Endothelial cell (in vitro differentiated cells): ENCODE data around the gene CNOT6L. TPM values are rescaled to one million over a fixed set of nuclear protein-coding genes. Genes with fewer than 3 reads are reported as not detected.

Source experiments
- DNase-seq: peaks from one replicate; pipeline ENCODE4 v3.0.0; 2021; ENCODE audit warnings: low spot score
- H3K27ac Mint-ChIP-seq: one replicate; pipeline ENCODE4 v1.8.0; 2021; ENCODE audit warnings: mixed read lengths, inconsistent platforms; ENCODE audit not compliant: unreplicated experiment
- H3K27me3 Mint-ChIP-seq: one replicate; pipeline ENCODE4 v1.8.0; 2021; ENCODE audit warnings: mild to moderate bottlenecking, moderate library complexity, mixed read lengths, inconsistent platforms; ENCODE audit not compliant: unreplicated experiment
- H3K36me3 Mint-ChIP-seq: one replicate; pipeline ENCODE4 v1.8.0; 2021; ENCODE audit warnings: mild to moderate bottlenecking, low read depth, mixed read lengths, inconsistent platforms; ENCODE audit not compliant: unreplicated experiment
- H3K4me1 Mint-ChIP-seq: one replicate; pipeline ENCODE4 v1.8.0; 2021; ENCODE audit warnings: mild to moderate bottlenecking, mixed read lengths, inconsistent platforms; ENCODE audit not compliant: unreplicated experiment
- H3K4me3 Mint-ChIP-seq: one replicate; pipeline ENCODE4 v1.8.0; 2021; ENCODE audit warnings: mild to moderate bottlenecking, mixed read lengths, inconsistent platforms; ENCODE audit not compliant: unreplicated experiment
- H3K9me3 Mint-ChIP-seq: one replicate; pipeline ENCODE4 v1.8.0; 2021; ENCODE audit warnings: mixed read lengths, inconsistent platforms; ENCODE audit not compliant: unreplicated experiment
- total RNA-seq: library from RNA; stranded (reverse); fragmentation: NEBNext Ultra II Directional; extraction: Animal tissue kit (Norgen Biotek cat#: 25700); gene quantifications from one replicate; pipeline ENCODE4 v1.2.1, GENCODE V29; 2021; ENCODE audit not compliant: unreplicated experiment
- TF ChIP-seq, protein P1 (sequence below): fragments of 200-600 bp; sonication (generic); IDR thresholded peaks from one replicate; pipeline ENCODE4 v1.5.0; 2021; ENCODE audit warnings: antibody characterized with exemption; ENCODE audit not compliant: unreplicated experiment

The CNOT6L gene
- total RNA-seq, 1 donor from 2014 or later = 35.3 TPM

GRCh38 chr4:77715414-77716290 lies 103.5 kb downstream of the CNOT6L start:
- Mint-ChIP-seq H3K4me3 (no peak overlapping the region), H3K27ac (no peak overlapping the region), H3K36me3 (peaks cover 4% of the 10 kb centered on the region), H3K27me3 (no peaks in the 10 kb centered on the region), H3K9me3 (no peaks in the 10 kb centered on the region), H3K4me1 (no peaks in the 10 kb centered on the region)
- no peak for DNase-seq
- TF ChIP-seq, protein P1, sequence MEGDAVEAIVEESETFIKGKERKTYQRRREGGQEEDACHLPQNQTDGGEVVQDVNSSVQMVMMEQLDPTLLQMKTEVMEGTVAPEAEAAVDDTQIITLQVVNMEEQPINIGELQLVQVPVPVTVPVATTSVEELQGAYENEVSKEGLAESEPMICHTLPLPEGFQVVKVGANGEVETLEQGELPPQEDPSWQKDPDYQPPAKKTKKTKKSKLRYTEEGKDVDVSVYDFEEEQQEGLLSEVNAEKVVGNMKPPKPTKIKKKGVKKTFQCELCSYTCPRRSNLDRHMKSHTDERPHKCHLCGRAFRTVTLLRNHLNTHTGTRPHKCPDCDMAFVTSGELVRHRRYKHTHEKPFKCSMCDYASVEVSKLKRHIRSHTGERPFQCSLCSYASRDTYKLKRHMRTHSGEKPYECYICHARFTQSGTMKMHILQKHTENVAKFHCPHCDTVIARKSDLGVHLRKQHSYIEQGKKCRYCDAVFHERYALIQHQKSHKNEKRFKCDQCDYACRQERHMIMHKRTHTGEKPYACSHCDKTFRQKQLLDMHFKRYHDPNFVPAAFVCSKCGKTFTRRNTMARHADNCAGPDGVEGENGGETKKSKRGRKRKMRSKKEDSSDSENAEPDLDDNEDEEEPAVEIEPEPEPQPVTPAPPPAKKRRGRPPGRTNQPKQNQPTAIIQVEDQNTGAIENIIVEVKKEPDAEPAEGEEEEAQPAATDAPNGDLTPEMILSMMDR = no peak

- no peaks in the 10 kb centered on the region for H3K9me3 Mint-ChIP-seq
- H3K27ac Mint-ChIP-seq = no peak overlapping the region
- no peaks in the 10 kb centered on the region for H3K27me3 Mint-ChIP-seq
- H3K36me3 Mint-ChIP-seq = peaks cover 4% of the 10 kb centered on the region
- H3K4me1 Mint-ChIP-seq = no peaks in the 10 kb centered on the region
- DNase-seq = no peak
- H3K4me3 Mint-ChIP-seq = no peak overlapping the region
- TF ChIP-seq, protein P1 = no peak
Measured at GRCh38 chr4:77714514-77714913, 104.7 kb downstream of the CNOT6L start.

DNA sequence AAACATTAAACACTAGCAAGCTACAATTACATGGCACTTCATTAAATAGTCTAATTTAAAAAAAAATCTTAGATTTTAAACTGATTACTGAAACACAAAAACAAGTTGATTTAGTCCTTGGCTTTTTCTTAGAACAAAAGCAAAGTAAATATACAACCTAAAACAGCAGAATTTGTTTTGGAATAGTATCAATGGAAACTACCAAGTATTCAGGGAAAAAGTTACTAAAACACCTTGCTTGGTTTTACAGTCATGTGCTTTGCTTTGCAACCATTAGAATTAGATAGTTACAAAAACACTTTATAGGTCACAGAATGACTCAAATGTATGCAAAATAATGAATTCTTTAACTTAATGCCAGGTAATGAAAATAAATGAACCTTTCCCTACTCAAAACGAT lies 105.3 kb downstream of the CNOT6L start:
- DNase-seq = no peak
- Mint-ChIP-seq H3K4me3 (no peak overlapping the region), H3K4me1 (no peaks in the 10 kb centered on the region), H3K36me3 (peaks cover 4% of the 10 kb centered on the region), H3K27me3 (no peaks in the 10 kb centered on the region), H3K27ac (no peak overlapping the region), H3K9me3 (no peaks in the 10 kb centered on the region)
- TF ChIP-seq, protein P1 = no peak

- no peaks in the 10 kb centered on the region for H3K9me3 Mint-ChIP-seq
- H3K27ac Mint-ChIP-seq = no peak overlapping the region
- peaks cover 4% of the 10 kb centered on the region for H3K36me3 Mint-ChIP-seq
- H3K27me3 Mint-ChIP-seq = no peaks in the 10 kb centered on the region
- H3K4me3 Mint-ChIP-seq = no peak overlapping the region
- TF ChIP-seq, protein P1 = no peak
- H3K4me1 Mint-ChIP-seq = no peaks in the 10 kb centered on the region
- DNase-seq = no peak
Measured at GRCh38 chr4:77712675-77713074, 106.5 kb downstream of the CNOT6L start.

GRCh38 chr4:77711469-77711868 lies 107.7 kb downstream of the CNOT6L start:
- Mint-ChIP-seq H3K9me3 (no peaks in the 10 kb centered on the region), H3K4me1 (no peaks in the 10 kb centered on the region), H3K36me3 (peaks cover 4% of the 10 kb centered on the region), H3K4me3 (no peak overlapping the region), H3K27me3 (no peaks in the 10 kb centered on the region), H3K27ac (no peak overlapping the region)
- TF ChIP-seq, protein P1 = no peak
- no peak for DNase-seq
